Parathyroid adenoma (tissue), 2 donors: Measurements from ENCODE around the gene GSTA3.
"Not testable (repeated sequence)": the region's sequence is repeated elsewhere in the genome, so short reads cannot be mapped to it uniquely, and the experiment has no call there.

ENCODE experiments used
- H2AFZ ChIP-seq: fragments of 300-600 bp; sonication (generic); one replicate; pipeline ENCODE4 v1.7.0; 2017; ENCODE audit warnings: antibody characterized with exemption, mild to moderate bottlenecking
- H3K27ac ChIP-seq: fragments of 300-600 bp; sonication (generic); one replicate; pipeline ENCODE4 v1.7.0; 2017
- H3K27me3 ChIP-seq: fragments of 300-600 bp; sonication (generic); one replicate; pipeline ENCODE4 v1.7.0; 2017; ENCODE audit warnings: low read length; ENCODE audit not compliant: control insufficient read depth, insufficient read depth
- H3K36me3 ChIP-seq: fragments of 300-600 bp; sonication (generic); one replicate; pipeline ENCODE4 v1.7.0; 2017; ENCODE audit warnings: low read length; ENCODE audit not compliant: control insufficient read depth, insufficient read depth
- H3K4me1 ChIP-seq: fragments of 300-600 bp; sonication (generic); one replicate; pipeline ENCODE4 v1.7.0; 2017; ENCODE audit warnings: control low read depth
- H3K4me2 ChIP-seq: fragments of 300-600 bp; sonication (generic); one replicate; pipeline ENCODE4 v1.7.0; 2017; ENCODE audit warnings: low read length
- H3K4me3 ChIP-seq: fragments of 300-600 bp; sonication (generic); one replicate; pipeline ENCODE4 v1.7.0; 2017; ENCODE audit warnings: low read depth, low read length
- H3K79me2 ChIP-seq: fragments of 300-600 bp; sonication (generic); one replicate; pipeline ENCODE4 v1.7.0; 2017; ENCODE audit warnings: control low read depth
- H3K9ac ChIP-seq: fragments of 300-600 bp; sonication (generic); one replicate; pipeline ENCODE4 v1.7.0; 2017; ENCODE audit warnings: mild to moderate bottlenecking
- H3K9me3 ChIP-seq: fragments of 300-600 bp; sonication (generic); one replicate; pipeline ENCODE4 v1.7.0; 2017; ENCODE audit warnings: low read length; ENCODE audit not compliant: control insufficient read depth
- TF ChIP-seq, protein P1 (sequence below): fragments of 300-600 bp; sonication (generic); IDR thresholded peaks from one replicate; pipeline ENCODE4 v1.7.0; 2017; ENCODE audit warnings: antibody characterized with exemption, mild to moderate bottlenecking
- donor health status: primary hyperparathyroidism.

Gene GSTA3

DNA sequence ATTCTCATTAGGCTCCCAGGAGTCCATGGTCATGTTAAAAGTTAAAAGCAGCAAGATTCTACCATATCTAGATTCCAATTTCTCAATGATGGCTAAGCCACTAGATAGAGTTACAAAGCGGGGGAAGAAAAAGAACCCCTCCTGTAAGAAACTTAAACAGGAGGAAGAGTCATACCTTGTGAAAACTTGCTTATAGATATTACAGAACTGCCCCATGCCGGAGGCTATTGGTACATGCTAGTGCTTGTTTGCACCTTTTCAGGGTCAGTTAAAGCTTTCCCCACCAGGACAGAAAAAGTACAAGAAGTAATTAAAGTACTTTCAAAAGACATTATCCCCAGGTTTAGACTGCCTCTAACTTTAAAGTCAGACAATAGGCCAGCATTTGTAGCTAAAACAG lies 15.5 kb upstream of the GSTA3 start:
- TF ChIP-seq, protein P1, sequence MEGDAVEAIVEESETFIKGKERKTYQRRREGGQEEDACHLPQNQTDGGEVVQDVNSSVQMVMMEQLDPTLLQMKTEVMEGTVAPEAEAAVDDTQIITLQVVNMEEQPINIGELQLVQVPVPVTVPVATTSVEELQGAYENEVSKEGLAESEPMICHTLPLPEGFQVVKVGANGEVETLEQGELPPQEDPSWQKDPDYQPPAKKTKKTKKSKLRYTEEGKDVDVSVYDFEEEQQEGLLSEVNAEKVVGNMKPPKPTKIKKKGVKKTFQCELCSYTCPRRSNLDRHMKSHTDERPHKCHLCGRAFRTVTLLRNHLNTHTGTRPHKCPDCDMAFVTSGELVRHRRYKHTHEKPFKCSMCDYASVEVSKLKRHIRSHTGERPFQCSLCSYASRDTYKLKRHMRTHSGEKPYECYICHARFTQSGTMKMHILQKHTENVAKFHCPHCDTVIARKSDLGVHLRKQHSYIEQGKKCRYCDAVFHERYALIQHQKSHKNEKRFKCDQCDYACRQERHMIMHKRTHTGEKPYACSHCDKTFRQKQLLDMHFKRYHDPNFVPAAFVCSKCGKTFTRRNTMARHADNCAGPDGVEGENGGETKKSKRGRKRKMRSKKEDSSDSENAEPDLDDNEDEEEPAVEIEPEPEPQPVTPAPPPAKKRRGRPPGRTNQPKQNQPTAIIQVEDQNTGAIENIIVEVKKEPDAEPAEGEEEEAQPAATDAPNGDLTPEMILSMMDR, result no peak
- no peaks in the 10 kb centered on the region for H3K9me3 ChIP-seq
- no peaks in the 10 kb centered on the region for H3K79me2 ChIP-seq
- peaks cover 16% of the 10 kb centered on the region for H3K4me1 ChIP-seq
- H3K27me3 ChIP-seq, result no peaks in the 10 kb centered on the region
- H3K4me2 ChIP-seq, result no peak overlapping the region
- no peak overlapping the region for H3K4me3 ChIP-seq
- H3K36me3 ChIP-seq, result no peaks in the 10 kb centered on the region
- H3K9ac ChIP-seq, result no peak overlapping the region
- no peak overlapping the region for H3K27ac ChIP-seq
- peak overlapping the region; percentile 19 for H2AFZ ChIP-seq

DNA sequence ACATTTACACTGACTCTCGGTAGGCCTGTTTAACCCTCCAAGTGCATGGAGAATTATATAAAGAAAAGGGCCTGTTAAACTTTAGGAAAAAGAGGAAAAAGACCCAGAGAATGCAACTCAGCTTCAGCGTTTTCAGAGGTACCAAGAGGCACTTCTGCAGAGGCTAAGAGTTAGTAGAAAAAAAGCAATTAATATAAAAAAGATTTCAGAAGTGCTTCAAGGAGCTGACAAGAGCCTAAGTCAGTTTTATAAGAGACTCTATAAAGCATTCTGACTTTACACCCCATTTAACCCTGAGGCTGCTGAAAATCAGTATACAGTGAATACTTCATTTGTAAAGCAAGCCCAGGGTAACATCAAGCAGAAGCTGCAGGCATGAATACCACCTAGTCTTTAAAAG lies 14.2 kb upstream of the GSTA3 start:
- H3K79me2 ChIP-seq, H3K4me2 ChIP-seq, H3K27ac ChIP-seq, H3K36me3 ChIP-seq, H3K9me3 ChIP-seq, H3K9ac ChIP-seq, H3K27me3 ChIP-seq, H3K4me3 ChIP-seq: not testable (repeated sequence)
- H3K4me1 ChIP-seq, result peaks cover 11% of the 10 kb centered on the region
- H2AFZ ChIP-seq, result peak overlapping the region; percentile 6

DNA sequence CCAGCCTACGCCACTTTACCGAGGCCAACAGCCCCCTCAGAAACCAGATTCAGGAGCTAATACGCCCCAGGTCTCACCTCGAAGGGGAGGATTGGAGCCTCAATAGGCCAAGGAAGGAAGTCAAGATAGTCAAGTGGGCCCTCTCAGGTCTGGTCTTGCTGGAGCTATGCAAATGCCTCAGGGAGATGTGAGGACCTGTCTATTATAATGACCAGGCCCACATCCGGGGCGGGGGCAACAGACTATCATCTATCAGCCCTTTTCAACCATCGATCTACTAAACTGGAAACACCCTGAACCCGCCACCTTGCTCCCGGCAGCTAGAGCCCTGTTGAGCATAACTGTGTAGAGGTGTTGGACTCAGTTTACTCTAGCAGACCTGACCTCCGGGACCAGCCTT lies 12.7 kb upstream of the GSTA3 start:
- Histone ChIP-seq H3K27me3 (no peaks in the 10 kb centered on the region), H3K4me2 (no peak overlapping the region), H3K36me3 (no peaks in the 10 kb centered on the region), H3K9me3 (no peaks in the 10 kb centered on the region), H3K9ac (no peak overlapping the region), H3K4me1 (peaks cover 20% of the 10 kb centered on the region), H3K27ac (no peak overlapping the region), H3K79me2 (no peaks in the 10 kb centered on the region), H3K4me3 (no peak overlapping the region), H2AFZ (no peak overlapping the region)
- TF ChIP-seq, protein P1, result no peak

DNA sequence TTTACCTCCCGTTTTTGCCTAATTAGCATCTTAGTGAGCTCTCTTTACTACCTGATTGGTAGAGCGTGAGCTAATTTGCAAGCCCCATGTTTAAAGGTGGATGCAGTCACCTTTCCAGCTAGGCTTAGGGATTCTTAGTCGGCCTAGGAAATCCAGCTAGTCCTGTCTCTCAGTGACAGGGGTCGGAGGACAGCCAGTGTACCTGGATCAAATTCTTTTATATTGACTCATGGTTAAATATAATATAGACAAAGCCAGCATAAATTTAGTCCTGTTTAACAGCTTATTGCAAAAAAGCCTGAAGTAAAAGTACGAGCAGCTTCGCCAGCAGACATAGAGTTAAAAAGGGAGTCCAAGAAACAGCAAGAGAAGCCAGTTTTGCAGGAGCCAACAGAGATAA lies 12.2 kb upstream of the GSTA3 start:
- Histone ChIP-seq H3K79me2 (no peaks in the 10 kb centered on the region), H3K4me3 (no peak overlapping the region), H3K9me3 (no peaks in the 10 kb centered on the region), H3K36me3 (no peaks in the 10 kb centered on the region), H2AFZ (no peak overlapping the region), H3K9ac (no peak overlapping the region), H3K4me1 (peaks cover 18% of the 10 kb centered on the region), H3K27ac (no peak overlapping the region), H3K4me2 (no peak overlapping the region), H3K27me3 (no peaks in the 10 kb centered on the region)
- TF ChIP-seq, protein P1, result no peak

DNA sequence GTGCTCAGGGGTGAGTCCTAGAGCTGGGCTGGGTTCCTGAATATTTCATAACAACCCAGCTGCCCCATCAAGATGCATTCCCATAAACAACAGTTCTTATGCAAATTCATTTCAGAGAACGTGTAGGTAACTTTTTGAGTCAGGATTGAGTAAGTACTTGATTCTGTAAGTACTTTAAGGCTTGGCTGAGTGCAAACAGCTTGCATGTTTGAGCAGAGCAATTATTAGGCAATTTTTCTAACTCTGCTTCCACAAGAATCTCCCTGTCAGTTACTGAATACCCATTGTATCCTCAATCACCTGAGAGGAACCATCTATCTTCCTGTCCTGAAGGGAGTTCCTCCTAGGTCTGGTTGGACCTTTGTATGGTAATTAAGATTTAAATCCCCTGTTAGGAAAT lies 10.0 kb upstream of the GSTA3 start:
- H3K9me3 ChIP-seq, H3K36me3 ChIP-seq, H3K27ac ChIP-seq, H3K27me3 ChIP-seq, H3K4me3 ChIP-seq, H3K79me2 ChIP-seq, H3K9ac ChIP-seq, H3K4me2 ChIP-seq, H2AFZ ChIP-seq: not testable (repeated sequence)
- H3K4me1 ChIP-seq, result peaks cover 14% of the 10 kb centered on the region

DNA sequence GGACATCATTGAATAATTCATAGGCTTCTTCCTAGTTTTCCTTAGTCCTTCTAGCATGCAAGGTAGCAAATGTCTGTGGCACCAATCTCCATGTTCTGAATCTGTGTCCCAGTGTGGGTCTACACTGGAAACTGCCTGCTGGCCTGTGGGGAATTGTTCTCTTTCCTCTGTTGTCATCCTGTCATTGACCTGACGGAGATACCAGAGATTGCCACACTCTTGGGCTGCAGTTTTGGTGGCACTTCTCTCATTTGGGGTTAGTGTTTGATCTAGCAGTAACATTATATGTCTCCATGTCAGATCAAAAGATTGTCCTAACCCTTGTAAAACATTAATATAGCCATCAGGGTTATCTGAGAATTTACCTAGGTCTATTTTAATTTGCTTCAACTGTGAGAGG lies 9.3 kb upstream of the GSTA3 start:
- not testable (repeated sequence) for H3K9ac ChIP-seq, H3K27ac ChIP-seq

DNA sequence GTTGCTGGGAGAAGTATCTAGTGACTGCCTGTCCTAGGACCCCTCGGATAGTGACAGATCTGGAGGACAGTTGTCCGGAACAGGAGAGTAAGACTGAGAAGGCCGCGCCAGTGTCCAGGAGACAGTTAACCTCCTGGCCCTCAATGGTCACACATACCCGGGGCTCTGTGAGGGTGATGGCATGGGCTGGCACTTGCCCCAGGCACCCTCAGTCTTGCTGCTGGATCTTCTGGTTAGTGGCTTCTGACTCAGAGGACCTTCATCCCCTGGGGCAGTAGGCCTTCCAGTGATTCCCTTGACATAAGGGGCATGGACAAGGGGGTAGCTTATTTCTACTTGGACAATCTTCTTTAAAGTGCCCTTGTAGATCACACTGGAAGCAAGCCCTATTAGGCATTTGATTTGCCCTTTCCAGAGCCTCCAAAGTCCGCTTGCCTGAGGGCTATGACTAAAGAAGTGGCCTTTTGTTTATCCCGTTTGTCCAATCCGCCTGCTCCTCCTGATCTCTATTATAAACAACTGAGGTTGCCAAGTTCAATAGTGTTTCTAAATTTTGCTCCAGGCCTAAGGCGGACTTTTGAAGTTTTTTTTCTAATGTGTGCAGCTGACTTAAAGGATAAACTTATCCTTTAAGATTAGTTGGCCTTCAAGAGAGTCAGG lies 8.7 kb upstream of the GSTA3 start:
- H3K4me3 ChIP-seq, H3K79me2 ChIP-seq, H3K9me3 ChIP-seq, H3K4me2 ChIP-seq, H3K36me3 ChIP-seq, H3K9ac ChIP-seq, H3K27me3 ChIP-seq: not testable (repeated sequence)
- peaks cover 18% of the 10 kb centered on the region for H3K4me1 ChIP-seq
- H3K27ac ChIP-seq, result peak overlapping the region; percentile 12
- peak overlapping the region; percentile 66 for H2AFZ ChIP-seq

More for the DNA sequence above, 9.3 kb upstream of the GSTA3 start:
- H3K4me1 ChIP-seq, result peaks cover 18% of the 10 kb centered on the region
- not testable (repeated sequence) for H3K9me3 ChIP-seq, H3K79me2 ChIP-seq, H3K4me3 ChIP-seq, H3K36me3 ChIP-seq, H3K4me2 ChIP-seq, H3K27me3 ChIP-seq
- peak overlapping the region; percentile 66 for H2AFZ ChIP-seq
